Adrenal gland (tissue), 12 donors: ENCODE results near the gene PRSS33. TPM values are rescaled to one million over a fixed set of nuclear protein-coding genes. Genes with fewer than 3 reads are reported as not detected.

ENCODE experiments used
- DNase-seq, 7 donors: peaks; one replicate each; pipeline ENCODE4 v3.0.0-alpha.2; 2019 to 2020
- H3K27ac ChIP-seq, 5 donors: fragments of 200-600 bp; sonication (generic) in 4 of 5; 1 replicate in 3 of 5; 2 replicates in 2 of 5; pipeline versions ENCODE4 v1.5.1 to v1.8.0; 2016 to 2020; ENCODE audit warnings: mild to moderate bottlenecking in 1 of 5
- H3K27me3 ChIP-seq: fragments of 200-600 bp; 2 replicates; pipeline ENCODE4 v1.8.0; 2021
- H3K36me3 ChIP-seq, 2 donors: fragments of 200-600 bp; replicated peaks in 1 of 2; 1 replicate in 1 of 2; 2 replicates in 1 of 2; pipeline versions ENCODE4 v1.5.1 to v1.8.0; 2018 to 2022
- H3K4me1 ChIP-seq, 2 donors: fragments of 200-600 bp; replicated peaks in 1 of 2; 1 replicate in 1 of 2; 2 replicates in 1 of 2; pipeline versions ENCODE4 v1.5.1 to v1.8.0; 2018 to 2021
- H3K4me3 ChIP-seq, 4 donors: fragments of 200-600 bp; sonication (generic) in 3 of 4; one replicate each; pipeline ENCODE4 v1.5.1; 2016 to 2018
- H3K9me3 ChIP-seq, 3 donors: fragments of 200-600 bp; sonication (generic) in 1 of 3; replicated peaks in 1 of 3; 1 replicate in 2 of 3; 2 replicates in 1 of 3; pipeline versions ENCODE4 v1.5.1 to v1.8.0; 2016 to 2021
- CTCF ChIP-seq, 6 experiments: fragments of 450-650 bp in 4 of 6; fragments of 200-600 bp in 2 of 6; sonication (generic) in 1 of 6; IDR thresholded peaks; 1 replicate in 5 of 6; 2 replicates in 1 of 6; pipeline versions ENCODE4 v1.5.1 to v1.8.0; 2016 to 2021; ENCODE audit warnings: antibody characterized with exemption in 6 of 6, mild to moderate bottlenecking in 2 of 6, moderate library complexity in 1 of 6
- POLR2A ChIP-seq, 2 donors: fragments of 450-650 bp; IDR thresholded peaks; one replicate each; pipeline ENCODE4 v1.6.1; 2017; ENCODE audit warnings: antibody characterized with exemption in 2 of 2, mild to moderate bottlenecking in 2 of 2, moderate library complexity in 1 of 2
- WGBS, 4 donors: extraction: QIAGEN DNeasy Blood & Tissue Kit in 2 of 4; methylation state at CpG; one replicate each; pipeline versions ENCODE4 v1.1.5 to v1.1.7; 2013 to 2017; 5-methylcytosine and 5-hydroxymethylcytosine counted together
- intact Hi-C, 2 donors: fragments of 100-400 bp; cut with DNase I; formaldehyde crosslinking; loops; one replicate each; pipeline versions ENCODE4 v1.14.1 to v1.15.0; 2022 to 2023
- polyA plus RNA-seq, 3 donors: library from polyadenylated mRNA; stranded (reverse); fragments of 200-250 nt in 2 of 3; fragments of 350-450 nt in 1 of 3; fragmentation: Illumina TruSeq in 1 of 3; extraction: RNeasy Lipid Tissue Mini Kit (QIAGEN cat#74804) in 1 of 3; gene quantifications; one replicate each; pipeline ENCODE4 v1.2.3, GENCODE V29; 2013 to 2014
- total RNA-seq, 9 donors: library from RNA; depleted of rRNA in 4 of 9; stranded (reverse); fragments of >200 nt in 4 of 9; fragments of 120-200 nt in 1 of 9; fragmentation: NEBNext Ultra II Directional in 1 of 9; extraction: Animal tissue kit (Norgen Biotek cat#: 25700) in 1 of 9; gene quantifications; one replicate each; pipeline versions ENCODE4 v1.1.0 to v1.2.4, GENCODE V29; 2013 to 2023
- donor health status: healthy with polysubstance abuse.
- donor health status: Bipolar disorder and iron deficiency.
- donor health status: DM: yes; HTN: yes; CAD: no.
- donor health status: DM: no; HTN: no; CAD: no.
- donor health status: DM: no; HTN: no; CAD: no.
- donor health status: DM: yes; HTN: yes; CAD: no.

PRSS33 gene
- total and polyA plus RNA-seq, 12 donors: not detected

GRCh38 chr16:2822496-2822895, 35.1 kb upstream of the PRSS33 start:
- Histone ChIP-seq H3K4me1 (no peaks in the 10 kb centered on the region), H3K4me3 (no peak overlapping the region), H3K27me3 (no peaks in the 10 kb centered on the region), H3K36me3 (no peaks in the 10 kb centered on the region), H3K9me3 (no peaks in the 10 kb centered on the region), H3K27ac (no peak overlapping the region)
- DNase-seq: no peak
- intact Hi-C loops: no loop called here
- WGBS, 4 donors: 55 to 71% (median 62%) methylated on average over 4 of the region's 4 CpGs
- TF ChIP-seq POLR2A (IDR thresholded peaks at IDR 0.05) (no peak), CTCF (IDR thresholded peaks at IDR 0.05) (no peak)

- H3K27ac ChIP-seq: no peak overlapping the region
- no peak overlapping the region for H3K4me3 ChIP-seq
- intact Hi-C loops: no loop called here
- no peaks in the 10 kb centered on the region for H3K4me1 ChIP-seq
- WGBS, 4 donors: 64 to 75% (median 72%) methylated on average over 8 of the region's 8 CpGs
- H3K9me3 ChIP-seq: no peaks in the 10 kb centered on the region
- no peaks in the 10 kb centered on the region for H3K36me3 ChIP-seq
- no peaks in the 10 kb centered on the region for H3K27me3 ChIP-seq
- TF ChIP-seq POLR2A (IDR thresholded peaks at IDR 0.05): no peak
- peak in 1 of 7 donors; percentile 2 for DNase-seq
These were observed 34.8 kb upstream of the PRSS33 start for GRCh38 chr16:2822158-2822495.

- intact Hi-C loops: no loop called here
These were observed 34.3 kb upstream of the PRSS33 start for GRCh38 chr16:2821487-2822157.

GRCh38 chr16:2820836-2821486, 33.6 kb upstream of the PRSS33 start:
- Histone ChIP-seq H3K4me3 (no peak overlapping the region), H3K4me1 (no peaks in the 10 kb centered on the region), H3K27ac (no peak overlapping the region), H3K27me3 (no peaks in the 10 kb centered on the region), H3K36me3 (no peaks in the 10 kb centered on the region), H3K9me3 (no peaks in the 10 kb centered on the region)
- 75 to 80% (median 77%) methylated on average over 10 to 14 of the region's 14 CpGs for WGBS, 4 donors
- TF ChIP-seq CTCF (IDR thresholded peaks at IDR 0.05) (no peak), POLR2A (IDR thresholded peaks at IDR 0.05) (no peak)
- intact Hi-C loops: no loop called here
- DNase-seq: peak in 1 of 7 donors; percentile 4

More at GRCh38 chr16:2821487-2822157, 34.3 kb upstream of the PRSS33 start:
- no peaks in the 10 kb centered on the region for H3K36me3 ChIP-seq
- peak in 1 of 7 donors; percentile 2 for DNase-seq
- no peaks in the 10 kb centered on the region for H3K4me1 ChIP-seq
- H3K4me3 ChIP-seq: no peak overlapping the region
- TF ChIP-seq CTCF (IDR thresholded peaks at IDR 0.05) (no peak), POLR2A (IDR thresholded peaks at IDR 0.05) (no peak)
- no peak overlapping the region for H3K27ac ChIP-seq
- 58 to 75% (median 66%) methylated on average over 9 of the region's 9 CpGs for WGBS, 4 donors
- H3K27me3 ChIP-seq: no peaks in the 10 kb centered on the region
- no peaks in the 10 kb centered on the region for H3K9me3 ChIP-seq
